HEK293 (cell line): ENCODE measurements around the gene SLC37A4.

Source experiments
- BCL11B ChIP-seq: fragments of 450-650 bp; formaldehyde crosslinking; IDR thresholded peaks from 2 replicates; pipeline ENCODE4 v1.5.1; 2016; ENCODE audit warnings: low read depth, missing biosample characterization, missing genetic modification characterization
- GLIS1 ChIP-seq: fragments of 450-650 bp; formaldehyde crosslinking; IDR thresholded peaks from 2 replicates; pipeline ENCODE4 v1.5.1; 2016; ENCODE audit warnings: missing biosample characterization, missing genetic modification characterization
- GLIS2 ChIP-seq: fragments of 450-650 bp; formaldehyde crosslinking; IDR thresholded peaks from 2 replicates; pipeline ENCODE4 v1.5.1; 2016; ENCODE audit warnings: missing biosample characterization, missing genetic modification characterization
- HOXD13 ChIP-seq: sonication (generic); formaldehyde crosslinking; IDR thresholded peaks from 2 replicates; pipeline ENCODE4 v1.8.0; 2022; ENCODE audit warnings: missing genetic modification reagents, borderline replicate concordance
- IKZF3 ChIP-seq: fragments of 450-650 bp; IDR thresholded peaks from 2 replicates; pipeline ENCODE4 v1.5.0; 2018; ENCODE audit warnings: missing biosample characterization, mild to moderate bottlenecking, missing genetic modification characterization, moderate library complexity
- MZF1 ChIP-seq: fragments of 450-650 bp; formaldehyde crosslinking; IDR thresholded peaks from 2 replicates; pipeline ENCODE4 v1.5.1; 2017; ENCODE audit warnings: missing biosample characterization, missing genetic modification characterization, borderline replicate concordance
- REPIN1 ChIP-seq: fragments of 450-650 bp; formaldehyde crosslinking; IDR thresholded peaks from 2 replicates; pipeline ENCODE4 v1.5.1; 2017; ENCODE audit warnings: missing biosample characterization, missing genetic modification characterization, low read depth
- WT1 ChIP-seq: fragments of 450-650 bp; formaldehyde crosslinking; IDR thresholded peaks from 2 replicates; pipeline ENCODE4 v1.5.1; 2016; ENCODE audit warnings: missing biosample characterization, missing genetic modification characterization
- ZBTB7A ChIP-seq: fragments of 450-650 bp; formaldehyde crosslinking; IDR thresholded peaks from 2 replicates; pipeline ENCODE4 v1.5.1; 2016; ENCODE audit warnings: low read depth, missing biosample characterization, missing genetic modification characterization
- ZNF10 ChIP-seq: fragments of 450-650 bp; formaldehyde crosslinking; IDR thresholded peaks from 2 replicates; pipeline ENCODE4 v1.5.1; 2017; ENCODE audit warnings: missing biosample characterization, missing genetic modification characterization
- ZNF155 ChIP-seq: fragments of 450-650 bp; formaldehyde crosslinking; IDR thresholded peaks from 2 replicates; pipeline ENCODE4 v1.5.1; 2016; ENCODE audit warnings: missing biosample characterization, missing genetic modification characterization
- ZNF2 ChIP-seq: fragments of 450-650 bp; formaldehyde crosslinking; IDR thresholded peaks from 2 replicates; pipeline ENCODE4 v1.5.1; 2016; ENCODE audit warnings: missing biosample characterization, missing genetic modification characterization
- ZNF248 ChIP-seq: fragments of 450-650 bp; formaldehyde crosslinking; IDR thresholded peaks from 2 replicates; pipeline ENCODE4 v1.5.1; 2017; ENCODE audit warnings: missing biosample characterization, missing genetic modification characterization
- ZNF292 ChIP-seq: fragments of 450-650 bp; formaldehyde crosslinking; IDR thresholded peaks from 2 replicates; pipeline ENCODE4 v1.5.1; 2016; ENCODE audit warnings: low read depth, missing biosample characterization, missing genetic modification characterization, borderline replicate concordance
- ZNF391 ChIP-seq: fragments of 450-650 bp; formaldehyde crosslinking; IDR thresholded peaks from 2 replicates; pipeline ENCODE4 v1.5.1; 2016; ENCODE audit warnings: low read depth, missing biosample characterization, missing genetic modification characterization, borderline replicate concordance
- ZNF394 ChIP-seq: fragments of 450-650 bp; formaldehyde crosslinking; IDR thresholded peaks from 2 replicates; pipeline ENCODE4 v1.5.1; 2016; ENCODE audit warnings: missing biosample characterization, missing genetic modification characterization, mild to moderate bottlenecking, moderate library complexity, borderline replicate concordance
- ZNF48 ChIP-seq: fragments of 450-650 bp; formaldehyde crosslinking; IDR thresholded peaks from 2 replicates; pipeline ENCODE4 v1.5.1; 2016; ENCODE audit warnings: missing biosample characterization, missing genetic modification characterization
- ZNF529 ChIP-seq: fragments of 450-650 bp; formaldehyde crosslinking; IDR thresholded peaks from 2 replicates; pipeline ENCODE4 v1.5.1; 2017; ENCODE audit warnings: missing genetic modification characterization, missing biosample characterization; ENCODE audit not compliant: insufficient replicate concordance
- ZNF561 ChIP-seq: fragments of 450-650 bp; IDR thresholded peaks from 2 replicates; pipeline ENCODE4 v1.5.1; 2018; ENCODE audit warnings: missing biosample characterization, missing genetic modification characterization, borderline replicate concordance
- ZNF585B ChIP-seq: fragments of 450-650 bp; formaldehyde crosslinking; IDR thresholded peaks from 2 replicates; pipeline ENCODE4 v1.5.1; 2016; ENCODE audit warnings: missing biosample characterization, missing genetic modification characterization
- ZNF600 ChIP-seq: fragments of 450-650 bp; formaldehyde crosslinking; IDR thresholded peaks from 2 replicates; pipeline ENCODE4 v1.5.1; 2016; ENCODE audit warnings: missing biosample characterization, missing genetic modification characterization
- ZNF621 ChIP-seq: fragments of 450-650 bp; formaldehyde crosslinking; IDR thresholded peaks from 2 replicates; pipeline ENCODE4 v1.5.1; 2017; ENCODE audit warnings: missing biosample characterization, missing genetic modification characterization
- ZNF747 ChIP-seq: fragments of 450-650 bp; formaldehyde crosslinking; IDR thresholded peaks from 2 replicates; pipeline ENCODE4 v1.5.1; 2016; ENCODE audit warnings: missing biosample characterization, missing genetic modification characterization
- ZNF768 ChIP-seq: fragments of 450-650 bp; formaldehyde crosslinking; IDR thresholded peaks from 2 replicates; pipeline ENCODE4 v1.5.1; 2018; ENCODE audit warnings: missing biosample characterization, mild to moderate bottlenecking, missing genetic modification characterization
- ZNF777 ChIP-seq: fragments of 450-650 bp; formaldehyde crosslinking; IDR thresholded peaks from 2 replicates; pipeline ENCODE4 v1.5.1; 2017; ENCODE audit warnings: missing biosample characterization, missing genetic modification characterization, borderline replicate concordance
- ZNF837 ChIP-seq: fragments of 450-650 bp; formaldehyde crosslinking; IDR thresholded peaks from 2 replicates; pipeline ENCODE4 v1.5.1; 2016; ENCODE audit warnings: missing biosample characterization, missing genetic modification characterization
- ZSCAN23 ChIP-seq: fragments of 450-650 bp; formaldehyde crosslinking; IDR thresholded peaks from 2 replicates; pipeline ENCODE4 v1.5.1; 2016; ENCODE audit warnings: missing biosample characterization, missing genetic modification characterization
- ZXDB ChIP-seq: fragments of 450-650 bp; formaldehyde crosslinking; IDR thresholded peaks from 2 replicates; pipeline ENCODE4 v1.5.1; 2016; ENCODE audit warnings: missing biosample characterization, missing genetic modification characterization
- TF ChIP-seq, protein P1 (sequence below): fragments of 450-650 bp; formaldehyde crosslinking; conservative IDR thresholded peaks from 2 replicates; pipeline ENCODE4 v1.5.1; 2016; ENCODE audit warnings: low read depth, missing biosample characterization, missing genetic modification characterization
- TF ChIP-seq, protein P2 (sequence below): fragments of 450-650 bp; formaldehyde crosslinking; IDR thresholded peaks from 2 replicates; pipeline ENCODE4 v1.5.1; 2016; ENCODE audit warnings: missing biosample characterization, missing genetic modification characterization
- TF ChIP-seq, protein P3 (sequence below): fragments of 450-650 bp; formaldehyde crosslinking; IDR thresholded peaks from 2 replicates; pipeline ENCODE4 v1.5.1; 2016; ENCODE audit warnings: missing biosample characterization, missing genetic modification characterization

SLC37A4 gene

DNA sequence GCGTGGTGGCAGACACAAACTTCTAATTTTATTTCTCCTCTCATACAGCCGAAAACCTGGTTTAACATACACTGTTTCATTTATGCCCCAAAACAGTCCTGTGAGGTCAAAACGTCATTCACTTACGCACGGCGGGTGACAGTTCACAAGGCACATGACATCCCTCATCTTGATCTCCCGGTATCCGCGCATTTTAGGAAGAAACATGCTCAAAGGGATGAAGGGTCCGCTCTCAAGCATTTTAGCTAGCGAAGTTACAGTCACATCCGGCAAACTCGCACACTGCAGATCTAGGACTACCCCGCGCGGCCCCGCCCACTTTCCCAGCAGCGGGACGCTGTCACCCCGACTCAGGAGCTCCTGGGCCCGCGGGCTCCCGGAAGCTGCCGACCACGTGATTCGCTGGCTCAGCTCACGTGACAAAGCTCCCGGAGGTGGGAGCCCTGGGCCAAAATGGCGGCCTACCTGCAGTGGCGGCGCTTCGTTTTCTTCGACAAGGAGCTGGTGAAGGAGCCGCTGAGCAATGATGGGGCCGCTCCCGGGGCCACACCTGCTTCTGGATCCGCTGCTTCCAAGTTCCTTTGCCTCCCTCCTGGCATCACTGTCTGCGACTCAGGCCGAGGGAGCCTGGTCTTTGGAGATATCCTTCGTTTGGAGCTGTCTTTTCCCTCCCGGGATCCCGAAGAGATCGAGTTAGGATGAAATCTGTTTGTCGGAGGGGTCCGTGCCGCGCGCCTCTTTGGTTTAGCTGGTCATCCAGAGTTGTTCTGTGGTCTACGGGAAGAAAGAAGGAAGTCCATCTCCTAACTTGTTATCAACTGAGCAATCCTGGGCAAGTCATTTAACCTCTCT, 36.9 kb upstream of the SLC37A4 start, which contains the start of gene VPS11 (continued):
- TF ChIP-seq, protein P1, sequence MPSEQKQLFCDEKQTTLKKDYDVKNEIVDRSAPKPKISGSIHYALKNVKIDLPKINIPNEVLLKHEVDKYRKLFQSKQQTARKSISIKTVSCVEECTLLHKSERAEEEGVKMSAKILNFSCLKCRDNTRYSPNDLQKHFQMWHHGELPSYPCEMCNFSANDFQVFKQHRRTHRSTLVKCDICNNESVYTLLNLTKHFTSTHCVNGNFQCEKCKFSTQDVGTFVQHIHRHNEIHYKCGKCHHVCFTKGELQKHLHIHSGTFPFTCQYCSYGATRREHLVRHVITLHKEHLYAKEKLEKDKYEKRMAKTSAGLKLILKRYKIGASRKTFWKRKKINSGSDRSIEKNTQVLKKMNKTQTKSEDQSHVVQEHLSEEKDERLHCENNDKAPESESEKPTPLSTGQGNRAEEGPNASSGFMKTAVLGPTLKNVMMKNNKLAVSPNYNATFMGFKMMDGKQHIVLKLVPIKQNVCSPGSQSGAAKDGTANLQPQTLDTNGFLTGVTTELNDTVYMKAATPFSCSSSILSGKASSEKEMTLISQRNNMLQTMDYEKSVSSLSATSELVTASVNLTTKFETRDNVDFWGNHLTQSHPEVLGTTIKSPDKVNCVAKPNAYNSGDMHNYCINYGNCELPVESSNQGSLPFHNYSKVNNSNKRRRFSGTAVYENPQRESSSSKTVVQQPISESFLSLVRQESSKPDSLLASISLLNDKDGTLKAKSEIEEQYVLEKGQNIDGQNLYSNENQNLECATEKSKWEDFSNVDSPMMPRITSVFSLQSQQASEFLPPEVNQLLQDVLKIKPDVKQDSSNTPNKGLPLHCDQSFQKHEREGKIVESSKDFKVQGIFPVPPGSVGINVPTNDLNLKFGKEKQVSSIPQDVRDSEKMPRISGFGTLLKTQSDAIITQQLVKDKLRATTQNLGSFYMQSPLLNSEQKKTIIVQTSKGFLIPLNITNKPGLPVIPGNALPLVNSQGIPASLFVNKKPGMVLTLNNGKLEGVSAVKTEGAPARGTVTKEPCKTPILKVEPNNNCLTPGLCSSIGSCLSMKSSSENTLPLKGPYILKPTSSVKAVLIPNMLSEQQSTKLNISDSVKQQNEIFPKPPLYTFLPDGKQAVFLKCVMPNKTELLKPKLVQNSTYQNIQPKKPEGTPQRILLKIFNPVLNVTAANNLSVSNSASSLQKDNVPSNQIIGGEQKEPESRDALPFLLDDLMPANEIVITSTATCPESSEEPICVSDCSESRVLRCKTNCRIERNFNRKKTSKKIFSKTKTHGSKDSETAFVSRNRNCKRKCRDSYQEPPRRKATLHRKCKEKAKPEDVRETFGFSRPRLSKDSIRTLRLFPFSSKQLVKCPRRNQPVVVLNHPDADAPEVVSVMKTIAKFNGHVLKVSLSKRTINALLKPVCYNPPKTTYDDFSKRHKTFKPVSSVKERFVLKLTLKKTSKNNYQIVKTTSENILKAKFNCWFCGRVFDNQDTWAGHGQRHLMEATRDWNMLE: peak; percentile 36; the same call in 1 of the 2 replicates
- TF ChIP-seq ZSCAN23: no peak
- no peak for TF ChIP-seq REPIN1
- no peak for TF ChIP-seq ZNF837 (tag by site-specific recombination)
- TF ChIP-seq WT1 (tag by site-specific recombination): no peak
- no peak for TF ChIP-seq ZNF747 (tag by site-specific recombination)
- TF ChIP-seq BCL11B (tag by site-specific recombination): no peak
- TF ChIP-seq ZNF600: no peak
- no peak; the same call in 1 of the 2 replicates for TF ChIP-seq ZNF394 (tag by site-specific recombination)
- no peak for TF ChIP-seq MZF1
- TF ChIP-seq IKZF3: peak; percentile 59; the same call in 1 of the 2 replicates
- no peak for TF ChIP-seq ZNF2 (tag by site-specific recombination)
- no peak for TF ChIP-seq HOXD13 (CRISPR knock-in tag)
- no peak for TF ChIP-seq ZNF777 (tag by site-specific recombination)
- no peak for TF ChIP-seq ZNF768 (tag by site-specific recombination)
- TF ChIP-seq ZNF585B (tag by site-specific recombination): no peak
- no peak for TF ChIP-seq ZBTB7A
- no peak for TF ChIP-seq ZNF292 (tag by site-specific recombination)
- TF ChIP-seq GLIS1: peak; percentile 39; the same call in 1 of the 2 replicates
- peak; percentile 84; the same call in 1 of the 2 replicates for TF ChIP-seq ZNF561 (tag by site-specific recombination)
- TF ChIP-seq, protein P2, sequence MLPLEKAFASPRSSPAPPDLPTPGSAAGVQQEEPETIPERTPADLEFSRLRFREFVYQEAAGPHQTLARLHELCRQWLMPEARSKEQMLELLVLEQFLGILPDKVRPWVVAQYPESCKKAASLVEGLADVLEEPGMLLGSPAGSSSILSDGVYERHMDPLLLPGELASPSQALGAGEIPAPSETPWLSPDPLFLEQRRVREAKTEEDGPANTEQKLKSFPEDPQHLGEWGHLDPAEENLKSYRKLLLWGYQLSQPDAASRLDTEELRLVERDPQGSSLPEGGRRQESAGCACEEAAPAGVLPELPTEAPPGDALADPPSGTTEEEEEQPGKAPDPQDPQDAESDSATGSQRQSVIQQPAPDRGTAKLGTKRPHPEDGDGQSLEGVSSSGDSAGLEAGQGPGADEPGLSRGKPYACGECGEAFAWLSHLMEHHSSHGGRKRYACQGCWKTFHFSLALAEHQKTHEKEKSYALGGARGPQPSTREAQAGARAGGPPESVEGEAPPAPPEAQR (tag by site-specific recombination): no peak
- TF ChIP-seq ZNF248: no peak
- no peak for TF ChIP-seq ZNF155 (tag by site-specific recombination)
- TF ChIP-seq ZNF529 (tag by site-specific recombination): no peak
- peak; percentile 78 for TF ChIP-seq ZXDB (tag by site-specific recombination)
- TF ChIP-seq, protein P3, sequence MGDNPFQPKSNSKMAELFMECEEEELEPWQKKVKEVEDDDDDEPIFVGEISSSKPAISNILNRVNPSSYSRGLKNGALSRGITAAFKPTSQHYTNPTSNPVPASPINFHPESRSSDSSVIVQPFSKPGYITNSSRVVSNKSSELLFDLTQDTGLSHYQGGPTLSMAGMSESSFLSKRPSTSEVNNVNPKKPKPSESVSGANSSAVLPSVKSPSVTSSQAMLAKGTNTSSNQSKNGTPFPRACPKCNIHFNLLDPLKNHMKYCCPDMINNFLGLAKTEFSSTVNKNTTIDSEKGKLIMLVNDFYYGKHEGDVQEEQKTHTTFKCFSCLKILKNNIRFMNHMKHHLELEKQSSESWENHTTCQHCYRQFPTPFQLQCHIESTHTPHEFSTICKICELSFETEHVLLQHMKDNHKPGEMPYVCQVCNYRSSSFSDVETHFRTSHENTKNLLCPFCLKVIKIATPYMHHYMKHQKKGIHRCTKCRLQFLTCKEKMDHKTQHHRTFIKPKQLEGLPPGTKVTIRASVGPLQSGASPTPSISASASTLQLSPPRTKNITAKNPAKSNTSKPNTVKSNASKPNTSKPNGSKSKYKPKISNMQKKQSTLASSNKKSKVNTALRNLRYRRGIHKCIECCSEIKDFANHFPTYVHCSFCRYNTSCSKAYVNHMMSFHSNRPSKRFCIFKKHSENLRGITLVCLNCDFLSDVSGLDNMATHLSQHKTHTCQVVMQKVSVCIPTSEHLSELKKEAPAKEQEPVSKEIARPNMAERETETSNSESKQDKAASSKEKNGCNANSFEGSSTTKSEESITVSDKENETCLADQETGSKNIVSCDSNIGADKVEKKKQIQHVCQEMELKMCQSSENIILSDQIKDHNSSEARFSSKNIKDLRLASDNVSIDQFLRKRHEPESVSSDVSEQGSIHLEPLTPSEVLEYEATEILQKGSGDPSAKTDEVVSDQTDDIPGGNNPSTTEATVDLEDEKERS (tag by site-specific recombination): no peak
- TF ChIP-seq ZNF10 (tag by site-specific recombination): no peak
- no peak for TF ChIP-seq GLIS2 (tag by site-specific recombination)
- TF ChIP-seq ZNF621: no peak
- no peak for TF ChIP-seq ZNF48
- no peak for TF ChIP-seq ZNF391
